ENCODE results near the gene NDUFB7. TPM values are rescaled to one million over a fixed set of nuclear protein-coding genes. Genes with fewer than 3 reads are reported as not detected.
A peak's percentile ranks its signal among the peaks of the same experiment; 100 is the strongest.

The NDUFB7 gene
- total and polyA plus RNA-seq, 2 of the 8 experiments (the other 6 are each of a cell fraction or from before 2014, with no cell fraction given), result 151 to 740 TPM

DNA sequence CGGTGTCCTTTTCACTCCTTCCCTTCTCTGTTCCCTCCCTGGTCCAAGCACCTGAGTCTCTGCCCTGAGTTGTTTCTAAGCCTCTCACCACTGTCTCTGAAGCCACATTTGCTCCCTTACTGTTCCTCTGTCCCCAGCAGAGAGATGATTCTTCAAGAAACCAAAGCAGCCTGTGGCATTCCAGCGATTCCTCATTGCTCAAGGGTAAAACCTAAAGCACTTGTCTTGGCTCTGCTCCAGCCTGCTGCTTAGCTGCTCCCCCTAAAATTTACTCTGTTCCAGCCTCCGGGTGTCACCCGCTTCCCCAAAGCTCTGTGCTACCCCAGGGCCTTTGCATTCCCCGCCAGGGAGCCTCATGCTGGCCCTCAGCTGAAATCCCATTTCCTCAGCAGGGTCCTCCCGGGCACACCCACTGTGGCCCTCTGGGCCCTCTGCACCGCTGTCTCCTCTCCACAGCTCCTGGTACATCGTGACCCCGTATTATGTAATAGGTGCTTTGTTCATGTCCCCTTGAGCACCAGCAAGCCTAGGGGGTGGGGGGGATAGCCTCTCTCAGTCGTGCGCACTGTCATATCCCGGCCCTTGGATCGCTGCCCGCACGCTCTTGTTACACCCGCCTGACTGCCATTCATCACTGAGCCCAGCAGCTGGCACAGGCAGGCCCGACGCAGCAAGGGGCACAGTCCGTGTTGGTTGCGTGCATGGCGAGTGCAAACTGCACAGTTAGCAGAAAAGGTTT lies 26.7 kb downstream of the NDUFB7 start:
- Histone ChIP-seq H3K27ac (ENCODE audit: low read depth, low read length) (no peak overlapping the region), H3K36me3 (ENCODE audit: control insufficient read depth in 2 of 4, insufficient read depth in 4 of 4, low read length in 3 of 4) (no peaks in the 10 kb centered on the region), H3K79me1 (ENCODE audit: low read depth, low read length) (peaks cover 17% of the 10 kb centered on the region), H4K8ac (ENCODE audit: extremely low read depth, insufficient read depth, low read length) (no peak overlapping the region), H3K23me2 (ENCODE audit: low read depth, low read length) (no peaks in the 10 kb centered on the region), H3K27me3 (replicated peaks in 1 of 4; ENCODE audit: control insufficient read depth in 3 of 4, extremely low read depth in 1 of 4, insufficient read depth in 3 of 4, low read length in 3 of 4) (no peaks in the 10 kb centered on the region; a peak in 1 of 7 replicates), H3K18ac (ENCODE audit: extremely low read depth, low read length) (no peak overlapping the region), H2BK5ac (ENCODE audit: low read depth, low read length) (no peak overlapping the region), H3K4me1 (replicated peaks in 1 of 4; ENCODE audit: control insufficient read depth in 3 of 4, insufficient read depth in 4 of 4, low read length in 3 of 4) (peaks cover 0 to 3% (median 1%) of the 10 kb centered on the region in 4 experiments; a peak in 3 of 7 replicates), H4K20me1 (replicated peaks in 1 of 2; ENCODE audit: control insufficient read depth in 1 of 2, insufficient read depth in 2 of 2, low read length in 2 of 2) (peaks cover 5 to 14% of the 10 kb centered on the region in 2 experiments), H3K56ac (replicated peaks; ENCODE audit: insufficient read length, low read depth, low read length) (no peak overlapping the region), H3K9ac (replicated peaks in 1 of 4; ENCODE audit: extremely low read depth in 1 of 4, low read depth in 3 of 4, low read length in 3 of 4) (no peak overlapping the region), H3K14ac (ENCODE audit: insufficient read length) (no peak overlapping the region), H3K4me3 (ENCODE audit: extremely low read depth in 1 of 4, insufficient read depth in 2 of 4, low read depth in 3 of 4, low read length in 4 of 4) (no peak overlapping the region), H4K5ac (ENCODE audit: insufficient read length, low read depth, low read length) (no peak overlapping the region), H2AFZ (ENCODE audit: low read length) (no peak overlapping the region), H2BK15ac (ENCODE audit: low read length) (no peak overlapping the region), H2AK5ac (ENCODE audit: low read depth, low read length) (peak overlapping the region; percentile 75; the same call in 1 of the 2 replicates), H2BK20ac (ENCODE audit: low read length) (no peak overlapping the region), H2BK12ac (ENCODE audit: low read depth, low read length) (no peak overlapping the region), H3K4me2 (ENCODE audit: insufficient read depth in 1 of 2, low read depth in 2 of 2, low read length in 2 of 2) (no peak overlapping the region), H3K79me2 (ENCODE audit: control insufficient read depth in 1 of 2, insufficient read depth in 2 of 2, low read length in 2 of 2) (peaks cover 0 to 26% of the 10 kb centered on the region in 2 experiments; a peak in 1 of 4 replicates), H2BK120ac (replicated peaks; ENCODE audit: low read depth, low read length) (no peak overlapping the region), H3K4ac (replicated peaks; ENCODE audit: insufficient read length, low read depth, low read length) (no peak overlapping the region), H3K23ac (ENCODE audit: insufficient read length) (no peak overlapping the region), H3K9me3 (ENCODE audit: insufficient read depth in 2 of 2, low read depth in 1 of 2, low read length in 1 of 2) (no peaks in the 10 kb centered on the region), H4K91ac (replicated peaks; ENCODE audit: insufficient read length, low read length) (no peak overlapping the region)
- WGBS, 2 experiments (ENCODE audit: extremely low coverage in 1 of 2, insufficient coverage in 1 of 2, insufficient read length in 1 of 2, insufficient replicate concordance in 2 of 2, low coverage in 1 of 2, low lambda C conversion rate in 2 of 2, missing lambda C conversion rate in 1 of 2), result 93% methylated on average over 21 of the region's 21 CpGs; no CpG with 5 or more reads in 1 of the 2 experiments
- no peak for TF ChIP-seq TBP (IDR thresholded peaks at IDR 0.05; ENCODE audit: low read depth, low read length)
- TF ChIP-seq KDM1A (IDR thresholded peaks at IDR 0.05; ENCODE audit: borderline replicate concordance, low read length), result peak; percentile 26; the same call in 1 of the 2 replicates
- DNase-seq (ENCODE audit: low read depth in 1 of 2, low spot score in 2 of 2), result no peak
- POLR2A ChIA-PET (ENCODE audit: partially characterized antibody), result interaction anchor here (1.5 to 1.6 kb wide), 2 partner anchors 10 to 28 kb away, joined by 3 to 5 read pairs; no protein-coding TSS in a partner anchor
- FAIRE-seq, result no peak
- CTCF ChIA-PET (ENCODE audit: partially characterized antibody), result interaction anchor here (0.6 to 1.7 kb wide), 5 partner anchors 9 to 96 kb away, joined by 3 to 6 read pairs (median 3); no protein-coding TSS in a partner anchor

All from H1 (cell line).